GM18520 (cell line): Measurements from ENCODE around the gene SIX2.

Experiments used
- ATAC-seq: cut with Tn5 transposase; IDR thresholded peaks from one replicate; pipeline ENCODE4 v1.9.1; 2021; ENCODE audit not compliant: unreplicated experiment

Gene SIX2

GRCh38 chr2:45024097-45024496 lies 14.8 kb upstream of the SIX2 start:
- no peak for ATAC-seq

GRCh38 chr2:45020439-45020838 lies 11.2 kb upstream of the SIX2 start:
- ATAC-seq: no peak

- no peak for ATAC-seq
These were observed 8.8 kb upstream of the SIX2 start for GRCh38 chr2:45018023-45018422.

GRCh38 chr2:45014831-45015230 lies 5.6 kb upstream of the SIX2 start:
- ATAC-seq: no peak

- no peak for ATAC-seq
These were observed 4.9 kb upstream of the SIX2 start for GRCh38 chr2:45014016-45014702.

- no peak for ATAC-seq
These were observed 4.2 kb upstream of the SIX2 start for GRCh38 chr2:45013229-45014015.

- no peak for ATAC-seq
These were observed 3.5 kb upstream of the SIX2 start for GRCh38 chr2:45012733-45013132.

GRCh38 chr2:45011621-45012602 lies 2.7 kb upstream of the SIX2 start:
- ATAC-seq: no peak

- ATAC-seq: no peak
These were observed 1.9 kb upstream of the SIX2 start for GRCh38 chr2:45011121-45011520.

GRCh38 chr2:45010702-45011012 lies 1.4 kb upstream of the SIX2 start:
- no peak for ATAC-seq

- ATAC-seq: no peak
These were observed 863 bp upstream of the SIX2 start for GRCh38 chr2:45009928-45010701.

GRCh38 chr2:45008296-45009129 lies 739 bp downstream of the SIX2 start:
- ATAC-seq: no peak

- ATAC-seq: no peak
These were observed 1.3 kb downstream of the SIX2 start for GRCh38 chr2:45007961-45008295.

- no peak for ATAC-seq
These were observed 2.3 kb downstream of the SIX2 start for GRCh38 chr2:45006942-45007287.

GRCh38 chr2:45006041-45006941 lies 3.0 kb downstream of the SIX2 start:
- ATAC-seq: no peak

GRCh38 chr2:45005261-45006002 lies 3.8 kb downstream of the SIX2 start:
- no peak for ATAC-seq

GRCh38 chr2:45004562-45005191 lies 4.6 kb downstream of the SIX2 start:
- no peak for ATAC-seq
